ENCODE data around the gene UGT1A3. TPM values are rescaled to one million over a fixed set of nuclear protein-coding genes. Genes with fewer than 3 reads are reported as not detected.
A peak's percentile ranks its signal among the peaks of the same experiment; 100 is the strongest.

The UGT1A3 gene
- total RNA-seq, 1 donor from 2014 or later = 0.19 TPM

GRCh38 chr2:233795735-233796171 is 66.9 kb downstream of the UGT1A3 start:
- peaks cover 7% of the 10 kb centered on the region for H3K27me3 Mint-ChIP-seq
- H3K9me3 Mint-ChIP-seq = no peaks in the 10 kb centered on the region
- no peaks in the 10 kb centered on the region for H3K36me3 Mint-ChIP-seq
- TF ChIP-seq CTCF (conservative IDR thresholded peaks at IDR 0.05) = no peak
- H3K4me3 Mint-ChIP-seq = no peak overlapping the region
- H3K4me1 Mint-ChIP-seq (ENCODE audit: unreplicated experiment) = no peaks in the 10 kb centered on the region
- H3K27ac Mint-ChIP-seq = no peak overlapping the region
- peak; percentile 55 for DNase-seq (ENCODE audit: extremely low spot score, unreplicated experiment)

- no peak for TF ChIP-seq CTCF (conservative IDR thresholded peaks at IDR 0.05)
- H3K36me3 Mint-ChIP-seq = no peaks in the 10 kb centered on the region
- DNase-seq (ENCODE audit: extremely low spot score, unreplicated experiment) = no peak
- H3K4me1 Mint-ChIP-seq (ENCODE audit: unreplicated experiment) = no peaks in the 10 kb centered on the region
- peaks cover 2% of the 10 kb centered on the region for H3K27me3 Mint-ChIP-seq
- no peaks in the 10 kb centered on the region for H3K9me3 Mint-ChIP-seq
- H3K4me3 Mint-ChIP-seq = no peak overlapping the region
- H3K27ac Mint-ChIP-seq = no peak overlapping the region
These were observed 67.4 kb downstream of the UGT1A3 start for GRCh38 chr2:233796254-233796653.

- no peaks in the 10 kb centered on the region for H3K36me3 Mint-ChIP-seq
- no peak overlapping the region for H3K27ac Mint-ChIP-seq
- no peak overlapping the region for H3K4me3 Mint-ChIP-seq
- peak; percentile 54 for DNase-seq (ENCODE audit: extremely low spot score, unreplicated experiment)
- peaks cover 10% of the 10 kb centered on the region for H3K27me3 Mint-ChIP-seq
- no peaks in the 10 kb centered on the region for H3K9me3 Mint-ChIP-seq
- no peak for TF ChIP-seq CTCF (conservative IDR thresholded peaks at IDR 0.05)
- H3K4me1 Mint-ChIP-seq (ENCODE audit: unreplicated experiment) = no peaks in the 10 kb centered on the region
These were observed 69.7 kb downstream of the UGT1A3 start for GRCh38 chr2:233798335-233799086.

- TF ChIP-seq CTCF (conservative IDR thresholded peaks at IDR 0.05) = no peak
- H3K4me3 Mint-ChIP-seq = no peak overlapping the region
- no peaks in the 10 kb centered on the region for H3K36me3 Mint-ChIP-seq
- peak; percentile 49 for DNase-seq (ENCODE audit: extremely low spot score, unreplicated experiment)
- H3K27me3 Mint-ChIP-seq = peaks cover 17% of the 10 kb centered on the region
- H3K4me1 Mint-ChIP-seq (ENCODE audit: unreplicated experiment) = no peaks in the 10 kb centered on the region
- H3K9me3 Mint-ChIP-seq = no peaks in the 10 kb centered on the region
- no peak overlapping the region for H3K27ac Mint-ChIP-seq
These were observed 70.3 kb downstream of the UGT1A3 start for GRCh38 chr2:233799087-233799665.

- TF ChIP-seq CTCF (conservative IDR thresholded peaks at IDR 0.05) = no peak
- DNase-seq (ENCODE audit: extremely low spot score, unreplicated experiment) = no peak
- Mint-ChIP-seq H3K4me1 (ENCODE audit: unreplicated experiment) (no peaks in the 10 kb centered on the region), H3K4me3 (no peak overlapping the region), H3K27me3 (peaks cover 21% of the 10 kb centered on the region), H3K36me3 (no peaks in the 10 kb centered on the region), H3K27ac (no peak overlapping the region), H3K9me3 (no peaks in the 10 kb centered on the region)
These were observed 70.9 kb downstream of the UGT1A3 start for GRCh38 chr2:233799716-233800115.

All from type B pancreatic cell (in vitro differentiated cells).